CD14-positive monocyte (primary cell): ENCODE results near the gene ALOX5. TPM values are rescaled to one million over a fixed set of nuclear protein-coding genes. Genes with fewer than 3 reads are reported as not detected.

Source experiments
- DNase-seq, 3 donors: peaks; one replicate each; pipeline ENCODE4 v3.0.0-alpha.2; 2011 to 2022
- H2AFZ ChIP-seq: 2 replicates; pipeline ENCODE4 v1.6.0; 2012; ENCODE audit warnings: mild to moderate bottlenecking, low read depth, low read length, inconsistent platforms; ENCODE audit not compliant: insufficient read depth, poor library complexity, severe bottlenecking
- H3K27ac ChIP-seq, 2 donors: 1 replicate in 1 of 2; 2 replicates in 1 of 2; pipeline ENCODE4 v1.5.1; 2012 to 2013; ENCODE audit warnings: low read length in 2 of 2, control low read depth in 1 of 2, inconsistent platforms in 1 of 2, low read depth in 1 of 2, mild to moderate bottlenecking in 1 of 2
- H3K27me3 ChIP-seq, 2 donors: one replicate each; pipeline versions ENCODE4 v1.6.0 to v1.6.1; 2011 to 2013; ENCODE audit warnings: low read length in 2 of 2; ENCODE audit not compliant: control insufficient read depth in 2 of 2, insufficient read depth in 2 of 2
- H3K36me3 ChIP-seq, 2 donors: replicated peaks in 1 of 2; 1 replicate in 1 of 2; 2 replicates in 1 of 2; pipeline versions ENCODE4 v1.5.1 to v1.6.1; 2012 to 2013; ENCODE audit warnings: low read length in 2 of 2, control low read depth in 1 of 2, inconsistent platforms in 1 of 2, mild to moderate bottlenecking in 1 of 2; ENCODE audit not compliant: insufficient read depth in 2 of 2, control insufficient read depth in 1 of 2
- H3K4me1 ChIP-seq, 2 donors: 1 replicate in 1 of 2; 2 replicates in 1 of 2; pipeline versions ENCODE4 v1.5.1 to v1.6.1; 2012 to 2013; ENCODE audit warnings: low read length in 2 of 2, control low read depth in 1 of 2, inconsistent platforms in 1 of 2, mild to moderate bottlenecking in 1 of 2, moderate library complexity in 1 of 2; ENCODE audit not compliant: insufficient read depth in 2 of 2, control insufficient read depth in 1 of 2
- H3K4me2 ChIP-seq: replicated peaks from 2 replicates; pipeline ENCODE3; 2012; ENCODE audit warnings: low read length, moderate library complexity, mild to moderate bottlenecking; ENCODE audit not compliant: poor library complexity, severe bottlenecking; ENCODE audit errors: extremely low read depth
- H3K4me3 ChIP-seq, 3 experiments: fragments of 200-600 bp in 1 of 3; sonication (generic) in 1 of 3; replicated peaks in 1 of 3; 1 replicate in 2 of 3; 2 replicates in 1 of 3; pipeline ENCODE4 v1.5.1; 2011 to 2013; ENCODE audit warnings: low read length in 3 of 3, mild to moderate bottlenecking in 3 of 3, control low read depth in 2 of 3, low read depth in 2 of 3, inconsistent platforms in 1 of 3, moderate library complexity in 1 of 3
- H3K79me2 ChIP-seq: 2 replicates; pipeline ENCODE4 v1.6.0; 2012; ENCODE audit warnings: mild to moderate bottlenecking, control low read depth, inconsistent platforms, low read length, moderate library complexity; ENCODE audit not compliant: insufficient read depth
- H3K9ac ChIP-seq: 2 replicates; pipeline ENCODE4 v1.6.0; 2017; ENCODE audit warnings: low read length, mild to moderate bottlenecking; ENCODE audit not compliant: insufficient read depth, poor library complexity, severe bottlenecking
- H3K9me3 ChIP-seq, 2 donors: replicated peaks in 1 of 2; 1 replicate in 1 of 2; 2 replicates in 1 of 2; pipeline versions ENCODE4 v1.5.1 to v1.6.1; 2012 to 2013; ENCODE audit warnings: low read length in 2 of 2, control low read depth in 1 of 2; ENCODE audit not compliant: control insufficient read depth in 1 of 2, insufficient read depth in 1 of 2
- H4K20me1 ChIP-seq: 2 replicates; pipeline ENCODE4 v1.6.0; 2012; ENCODE audit warnings: mild to moderate bottlenecking, low read length, control low read depth, moderate library complexity; ENCODE audit not compliant: insufficient read depth
- H3K27ac Mint-ChIP-seq, 7 donors: one replicate each; pipeline ENCODE4 v1.8.0; 2020; ENCODE audit warnings: mild to moderate bottlenecking in 7 of 7, mixed read lengths in 7 of 7, moderate library complexity in 6 of 7, inconsistent platforms in 2 of 7
- H3K27me3 Mint-ChIP-seq, 3 donors: one replicate each; pipeline ENCODE4 v1.8.0; 2021 to 2022; ENCODE audit warnings: low read depth in 3 of 3, mild to moderate bottlenecking in 3 of 3, mixed read lengths in 3 of 3, moderate library complexity in 3 of 3, inconsistent platforms in 1 of 3
- H3K36me3 Mint-ChIP-seq, 2 donors: one replicate each; pipeline ENCODE4 v1.8.0; 2020; ENCODE audit warnings: mixed read lengths in 2 of 2, inconsistent platforms in 1 of 2, mild to moderate bottlenecking in 1 of 2
- H3K4me1 Mint-ChIP-seq: one replicate; pipeline ENCODE4 v1.8.0; 2020; ENCODE audit warnings: mild to moderate bottlenecking, mixed read lengths
- H3K4me3 Mint-ChIP-seq, 2 donors: one replicate each; pipeline ENCODE4 v1.8.0; 2020; ENCODE audit warnings: mild to moderate bottlenecking in 2 of 2, mixed read lengths in 2 of 2, moderate library complexity in 1 of 2
- H3K9me3 Mint-ChIP-seq, 7 donors: one replicate each; pipeline ENCODE4 v1.8.0; 2020 to 2022; ENCODE audit warnings: mixed read lengths in 7 of 7, mild to moderate bottlenecking in 6 of 7, moderate library complexity in 6 of 7, inconsistent platforms in 2 of 7
- WGBS: methylation state at CpG from one replicate; pipeline ENCODE4 v1.1.5; 2013; ENCODE audit warnings: missing lambda C conversion rate; ENCODE audit not compliant: insufficient coverage; 5-methylcytosine and 5-hydroxymethylcytosine counted together
- intact Hi-C, 2 donors: fragments of 100-400 bp; cut with micrococcal nuclease; formaldehyde crosslinking; loops; one replicate each; pipeline versions ENCODE4 v1.15.0 to v1.15.1; 2023
- polyA plus RNA-seq, 3 donors: library from polyadenylated mRNA; depleted of rRNA in 1 of 3; unstranded in 2 of 3; stranded (reverse) in 1 of 3; fragments of 300-500 nt in 2 of 3; fragments of >200 nt in 1 of 3; fragmentation: Illumina TruSeq in 2 of 3; gene quantifications; 1 replicate in 2 of 3; 2 replicates in 1 of 3; pipeline ENCODE4 v1.2.3, GENCODE V29; 2012 to 2021
- TF ChIP-seq, protein P1 (sequence below): fragments of 200-600 bp; IDR thresholded peaks from one replicate; pipeline ENCODE4 v1.8.0; 2022; ENCODE audit warnings: antibody characterized with exemption, mild to moderate bottlenecking

Gene ALOX5
- polyA plus RNA-seq, 3 donors = 223 to 918 (median 272) TPM

DNA sequence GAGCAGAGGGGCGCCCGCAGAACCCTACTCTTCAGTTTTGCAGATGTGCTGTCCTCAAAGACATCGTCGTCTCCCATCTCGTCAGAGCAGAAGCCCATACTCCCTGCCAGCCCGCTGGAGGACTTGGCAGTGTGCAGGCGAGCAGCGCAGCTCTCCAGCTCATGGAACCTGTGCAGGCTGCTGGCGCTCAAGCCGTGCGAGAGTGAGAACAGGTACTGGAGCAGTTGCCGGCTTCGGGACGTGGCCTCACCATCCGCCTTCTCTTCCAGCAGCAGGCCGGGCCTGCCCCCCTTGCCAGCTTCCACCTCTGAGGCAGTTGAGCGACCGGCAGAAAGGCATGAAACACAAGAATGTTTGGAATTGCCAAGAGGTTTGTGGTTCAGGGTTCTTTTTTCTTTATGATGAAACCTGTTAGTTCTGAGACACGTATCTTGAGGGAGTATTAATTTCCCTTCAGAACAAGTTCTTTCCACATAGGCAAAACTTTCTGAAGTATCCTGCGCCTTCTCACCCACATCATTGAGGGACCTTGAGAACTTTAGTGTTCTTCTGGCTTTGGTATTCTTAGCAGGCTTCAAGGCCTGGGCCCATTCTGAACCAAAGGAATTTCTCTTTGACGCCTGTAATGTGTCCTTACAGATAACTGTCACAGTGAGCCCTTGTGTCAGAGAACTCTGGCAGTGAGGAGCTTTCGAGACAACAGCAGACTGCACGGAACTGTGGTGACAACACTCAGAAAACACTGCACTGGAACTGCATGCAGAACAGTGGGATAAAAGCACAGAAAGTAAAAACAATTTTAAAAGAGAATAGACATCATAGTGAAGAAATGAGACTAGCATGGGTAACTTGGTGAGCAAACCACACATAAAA, 89.5 kb downstream of the ALOX5 start:
- peaks cover 2 to 4% (median 2%) of the 10 kb centered on the region in 3 donors for H3K27me3 Mint-ChIP-seq
- peak overlapping the region; percentile 92 to 97 (median 94) for H3K27ac Mint-ChIP-seq
- peak overlapping the region; percentile 22 for H2AFZ ChIP-seq
- peak overlapping the region; percentile 28 for H3K9ac ChIP-seq
- TF ChIP-seq, protein P1, sequence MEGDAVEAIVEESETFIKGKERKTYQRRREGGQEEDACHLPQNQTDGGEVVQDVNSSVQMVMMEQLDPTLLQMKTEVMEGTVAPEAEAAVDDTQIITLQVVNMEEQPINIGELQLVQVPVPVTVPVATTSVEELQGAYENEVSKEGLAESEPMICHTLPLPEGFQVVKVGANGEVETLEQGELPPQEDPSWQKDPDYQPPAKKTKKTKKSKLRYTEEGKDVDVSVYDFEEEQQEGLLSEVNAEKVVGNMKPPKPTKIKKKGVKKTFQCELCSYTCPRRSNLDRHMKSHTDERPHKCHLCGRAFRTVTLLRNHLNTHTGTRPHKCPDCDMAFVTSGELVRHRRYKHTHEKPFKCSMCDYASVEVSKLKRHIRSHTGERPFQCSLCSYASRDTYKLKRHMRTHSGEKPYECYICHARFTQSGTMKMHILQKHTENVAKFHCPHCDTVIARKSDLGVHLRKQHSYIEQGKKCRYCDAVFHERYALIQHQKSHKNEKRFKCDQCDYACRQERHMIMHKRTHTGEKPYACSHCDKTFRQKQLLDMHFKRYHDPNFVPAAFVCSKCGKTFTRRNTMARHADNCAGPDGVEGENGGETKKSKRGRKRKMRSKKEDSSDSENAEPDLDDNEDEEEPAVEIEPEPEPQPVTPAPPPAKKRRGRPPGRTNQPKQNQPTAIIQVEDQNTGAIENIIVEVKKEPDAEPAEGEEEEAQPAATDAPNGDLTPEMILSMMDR = no peak
- 73% methylated on average over 18 of the region's 23 CpGs for WGBS
- peak overlapping the region in 1 of 3 experiments; percentile 57 for H3K4me3 ChIP-seq
- H3K4me2 ChIP-seq = peak overlapping the region; percentile 71
- peaks cover 3 to 5% of the 10 kb centered on the region in 2 donors for H3K36me3 ChIP-seq
- H3K9me3 Mint-ChIP-seq = no peaks in the 10 kb centered on the region
- no peaks in the 10 kb centered on the region for H4K20me1 ChIP-seq
- no peaks in the 10 kb centered on the region for H3K9me3 ChIP-seq
- H3K79me2 ChIP-seq = peaks cover 3% of the 10 kb centered on the region
- H3K4me1 ChIP-seq = peaks cover 54 to 72% of the 10 kb centered on the region in 2 donors
- H3K4me3 Mint-ChIP-seq = peak overlapping the region; percentile 69 to 83
- intact Hi-C loops = loop anchor here (5.0 to 10.0 kb wide), 8 partner anchors 56 to 261 kb away; partner anchors contain the start of genes ZFAND4 (in 2 of the 2), ALOX5 (in 1 of the 2) and WASHC2C (in 1 of the 2)
- H3K4me1 Mint-ChIP-seq = peaks cover 74% of the 10 kb centered on the region
- peaks cover 12 to 17% of the 10 kb centered on the region in 2 donors for H3K36me3 Mint-ChIP-seq
- no peak for DNase-seq
- no peaks in the 10 kb centered on the region for H3K27me3 ChIP-seq
- H3K27ac ChIP-seq = peak overlapping the region; percentile 57 to 85

DNA sequence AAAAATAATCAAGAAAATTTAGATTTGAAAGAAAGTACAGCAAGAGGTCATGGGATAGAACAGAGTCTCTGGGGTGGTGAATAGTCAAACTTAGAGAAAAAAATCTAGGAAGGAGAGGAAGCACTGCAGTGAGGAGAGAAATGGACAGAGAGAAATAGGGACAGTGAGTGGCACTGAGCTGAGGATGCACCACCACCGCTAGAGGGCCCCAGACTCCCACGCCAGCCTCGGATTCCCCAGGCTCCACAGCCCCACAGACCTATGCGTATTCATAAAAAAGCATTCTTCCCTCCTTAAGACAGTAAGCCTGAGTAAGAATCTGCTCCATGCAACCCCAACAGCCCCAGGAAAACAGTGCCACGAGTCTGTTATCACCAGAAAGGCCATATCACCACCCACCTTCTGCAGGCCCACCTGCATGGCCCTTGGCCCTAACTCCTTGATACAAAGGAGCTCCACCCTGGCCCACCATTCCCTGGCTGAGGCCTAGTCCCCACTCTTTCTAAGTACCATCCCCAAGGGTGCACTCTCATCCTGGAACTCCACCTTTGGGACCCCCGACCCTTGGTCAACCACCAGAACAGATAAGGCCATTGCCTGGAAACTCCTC, 91.0 kb downstream of the ALOX5 start:
- H3K4me1 Mint-ChIP-seq = peaks cover 63% of the 10 kb centered on the region

More for the DNA sequence above, 91.0 kb downstream of the ALOX5 start:
- Histone ChIP-seq H3K4me2 (no peak overlapping the region), H3K27me3 (no peaks in the 10 kb centered on the region), H3K79me2 (peaks cover 3% of the 10 kb centered on the region), H3K36me3 (no peaks in the 10 kb centered on the region), H3K27ac (no peak overlapping the region), H3K4me1 (peaks cover 48 to 63% of the 10 kb centered on the region in 2 donors), H3K4me3 (no peak overlapping the region), H3K9me3 (no peaks in the 10 kb centered on the region), H2AFZ (no peak overlapping the region), H4K20me1 (no peaks in the 10 kb centered on the region), H3K9ac (no peak overlapping the region)
- peak; percentile 60 to 66 (median 63) for DNase-seq
- 28% methylated on average over 4 of the region's 6 CpGs for WGBS
- Mint-ChIP-seq H3K27ac (peak overlapping the region in 4 of 7 donors; percentile 10 to 69 (median 31)), H3K9me3 (no peaks in the 10 kb centered on the region), H3K27me3 (peaks cover 2 to 4% (median 4%) of the 10 kb centered on the region in 3 donors), H3K36me3 (peaks cover 3 to 10% of the 10 kb centered on the region in 2 donors), H3K4me3 (peak overlapping the region in 1 of 2 donors; percentile 52)
- intact Hi-C loops = loop anchor here (5.0 to 10.0 kb wide), 8 partner anchors 58 to 260 kb away; partner anchors contain the start of genes ZFAND4 (in 2 of the 2), ALOX5 (in 1 of the 2) and WASHC2C (in 1 of the 2)
- TF ChIP-seq, protein P1 = peak; percentile 94
